Measurements from ENCODE around the gene WDR54. TPM values are rescaled to one million over a fixed set of nuclear protein-coding genes. Genes with fewer than 3 reads are reported as not detected.
A peak's percentile ranks its signal among the peaks of the same experiment; 100 is the strongest.

Gene WDR54
- total and polyA plus RNA-seq, 4 donors = 1.7 to 4.2 (median 3.1) TPM

DNA sequence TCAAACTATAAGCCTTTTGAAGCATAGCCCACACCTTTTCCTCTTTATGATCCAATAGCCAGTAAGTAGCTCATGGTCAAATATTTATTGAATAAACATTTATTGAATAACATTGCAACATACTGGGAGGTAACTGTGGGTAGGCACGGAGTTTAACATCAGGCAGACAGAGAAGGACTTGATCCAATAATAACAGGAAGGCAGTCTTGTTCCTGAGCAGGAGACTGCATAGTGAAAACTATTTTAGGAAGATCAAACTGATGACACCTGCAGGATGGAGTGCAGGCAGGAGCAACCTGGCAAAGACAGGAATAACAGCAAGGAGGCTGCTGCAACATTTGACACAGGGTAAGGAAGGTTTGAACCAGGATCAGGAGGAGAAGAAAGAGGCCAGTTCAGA lies 38.3 kb upstream of the WDR54 start:
- DNase-seq (ENCODE audit: low spot score) = no peak
- H3K4me1 ChIP-seq (ENCODE audit: control insufficient read depth in 4 of 4, insufficient read depth in 4 of 4, low read length in 3 of 4) = peaks cover 7 to 24% (median 10%) of the 10 kb centered on the region in 4 donors
- WGBS = 9% methylated on average over 1 of the region's 1 CpG

More for the DNA sequence above, 38.3 kb upstream of the WDR54 start:
- no peak overlapping the region for H3K4me3 ChIP-seq (ENCODE audit: low read depth in 1 of 3, low read length in 3 of 3)
- no peaks in the 10 kb centered on the region for H3K36me3 ChIP-seq (ENCODE audit: control insufficient read depth in 4 of 4, insufficient read depth in 3 of 4, low read depth in 1 of 4, low read length in 3 of 4)
- H3K9ac ChIP-seq (ENCODE audit: low read depth in 1 of 2, low read length in 2 of 2) = no peak overlapping the region
- H3K27ac ChIP-seq (ENCODE audit: low read depth in 1 of 2, low read length in 2 of 2) = peak overlapping the region; percentile 61 to 83
- no peaks in the 10 kb centered on the region for H3K27me3 ChIP-seq (ENCODE audit: control insufficient read depth in 4 of 4, insufficient read depth in 4 of 4, low read length in 3 of 4)
- H3K9me3 ChIP-seq (ENCODE audit: control insufficient read depth in 4 of 4, low read length in 3 of 4) = no peaks in the 10 kb centered on the region
- TF ChIP-seq NR2F2 (IDR thresholded peaks at IDR 0.05) (no peak), EGR1 (IDR thresholded peaks at IDR 0.05; ENCODE audit: low read depth in 2 of 2) (peak in 1 of 2 donors; percentile 18), YY1 (IDR thresholded peaks at IDR 0.05) (peak; percentile 77), HNF4A (conservative IDR thresholded peaks at IDR 0.05) (peak; percentile 61 to 77), RXRA (IDR thresholded peaks at IDR 0.05) (peak; percentile 82 to 92), SP1 (IDR thresholded peaks at IDR 0.05) (peak; percentile 88), FOXA2 (IDR thresholded peaks at IDR 0.05) (peak; percentile 64), GABPA (IDR thresholded peaks at IDR 0.05 in 1 of 2, conservative IDR thresholded peaks at IDR 0.05 in 1 of 2) (peak in 1 of 2 donors; percentile 78), RAD21 (IDR thresholded peaks at IDR 0.05) (peak; percentile 39 to 56), FOXA1 (IDR thresholded peaks at IDR 0.05) (peak; percentile 69), TAF1 (conservative IDR thresholded peaks at IDR 0.05) (peak; percentile 39), JUND (IDR thresholded peaks at IDR 0.05) (peak in 1 of 2 donors; percentile 61), HNF4G (IDR thresholded peaks at IDR 0.05) (no peak)
- TF ChIP-seq, protein P1, sequence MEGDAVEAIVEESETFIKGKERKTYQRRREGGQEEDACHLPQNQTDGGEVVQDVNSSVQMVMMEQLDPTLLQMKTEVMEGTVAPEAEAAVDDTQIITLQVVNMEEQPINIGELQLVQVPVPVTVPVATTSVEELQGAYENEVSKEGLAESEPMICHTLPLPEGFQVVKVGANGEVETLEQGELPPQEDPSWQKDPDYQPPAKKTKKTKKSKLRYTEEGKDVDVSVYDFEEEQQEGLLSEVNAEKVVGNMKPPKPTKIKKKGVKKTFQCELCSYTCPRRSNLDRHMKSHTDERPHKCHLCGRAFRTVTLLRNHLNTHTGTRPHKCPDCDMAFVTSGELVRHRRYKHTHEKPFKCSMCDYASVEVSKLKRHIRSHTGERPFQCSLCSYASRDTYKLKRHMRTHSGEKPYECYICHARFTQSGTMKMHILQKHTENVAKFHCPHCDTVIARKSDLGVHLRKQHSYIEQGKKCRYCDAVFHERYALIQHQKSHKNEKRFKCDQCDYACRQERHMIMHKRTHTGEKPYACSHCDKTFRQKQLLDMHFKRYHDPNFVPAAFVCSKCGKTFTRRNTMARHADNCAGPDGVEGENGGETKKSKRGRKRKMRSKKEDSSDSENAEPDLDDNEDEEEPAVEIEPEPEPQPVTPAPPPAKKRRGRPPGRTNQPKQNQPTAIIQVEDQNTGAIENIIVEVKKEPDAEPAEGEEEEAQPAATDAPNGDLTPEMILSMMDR (IDR thresholded peaks at IDR 0.05; ENCODE audit: low read depth, low read length, missing input control) = no peak
- TF ChIP-seq, protein P2, sequence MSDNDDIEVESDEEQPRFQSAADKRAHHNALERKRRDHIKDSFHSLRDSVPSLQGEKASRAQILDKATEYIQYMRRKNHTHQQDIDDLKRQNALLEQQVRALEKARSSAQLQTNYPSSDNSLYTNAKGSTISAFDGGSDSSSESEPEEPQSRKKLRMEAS (IDR thresholded peaks at IDR 0.05) = peak; percentile 84
- TF ChIP-seq, protein P3, sequence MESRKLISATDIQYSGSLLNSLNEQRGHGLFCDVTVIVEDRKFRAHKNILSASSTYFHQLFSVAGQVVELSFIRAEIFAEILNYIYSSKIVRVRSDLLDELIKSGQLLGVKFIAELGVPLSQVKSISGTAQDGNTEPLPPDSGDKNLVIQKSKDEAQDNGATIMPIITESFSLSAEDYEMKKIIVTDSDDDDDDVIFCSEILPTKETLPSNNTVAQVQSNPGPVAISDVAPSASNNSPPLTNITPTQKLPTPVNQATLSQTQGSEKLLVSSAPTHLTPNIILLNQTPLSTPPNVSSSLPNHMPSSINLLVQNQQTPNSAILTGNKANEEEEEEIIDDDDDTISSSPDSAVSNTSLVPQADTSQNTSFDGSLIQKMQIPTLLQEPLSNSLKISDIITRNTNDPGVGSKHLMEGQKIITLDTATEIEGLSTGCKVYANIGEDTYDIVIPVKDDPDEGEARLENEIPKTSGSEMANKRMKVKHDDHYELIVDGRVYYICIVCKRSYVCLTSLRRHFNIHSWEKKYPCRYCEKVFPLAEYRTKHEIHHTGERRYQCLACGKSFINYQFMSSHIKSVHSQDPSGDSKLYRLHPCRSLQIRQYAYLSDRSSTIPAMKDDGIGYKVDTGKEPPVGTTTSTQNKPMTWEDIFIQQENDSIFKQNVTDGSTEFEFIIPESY (IDR thresholded peaks at IDR 0.05) = no peak
- TF ChIP-seq, protein P4, sequence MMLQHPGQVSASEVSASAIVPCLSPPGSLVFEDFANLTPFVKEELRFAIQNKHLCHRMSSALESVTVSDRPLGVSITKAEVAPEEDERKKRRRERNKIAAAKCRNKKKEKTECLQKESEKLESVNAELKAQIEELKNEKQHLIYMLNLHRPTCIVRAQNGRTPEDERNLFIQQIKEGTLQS (IDR thresholded peaks at IDR 0.05) = peak; percentile 43
- TF ChIP-seq, protein P5, sequence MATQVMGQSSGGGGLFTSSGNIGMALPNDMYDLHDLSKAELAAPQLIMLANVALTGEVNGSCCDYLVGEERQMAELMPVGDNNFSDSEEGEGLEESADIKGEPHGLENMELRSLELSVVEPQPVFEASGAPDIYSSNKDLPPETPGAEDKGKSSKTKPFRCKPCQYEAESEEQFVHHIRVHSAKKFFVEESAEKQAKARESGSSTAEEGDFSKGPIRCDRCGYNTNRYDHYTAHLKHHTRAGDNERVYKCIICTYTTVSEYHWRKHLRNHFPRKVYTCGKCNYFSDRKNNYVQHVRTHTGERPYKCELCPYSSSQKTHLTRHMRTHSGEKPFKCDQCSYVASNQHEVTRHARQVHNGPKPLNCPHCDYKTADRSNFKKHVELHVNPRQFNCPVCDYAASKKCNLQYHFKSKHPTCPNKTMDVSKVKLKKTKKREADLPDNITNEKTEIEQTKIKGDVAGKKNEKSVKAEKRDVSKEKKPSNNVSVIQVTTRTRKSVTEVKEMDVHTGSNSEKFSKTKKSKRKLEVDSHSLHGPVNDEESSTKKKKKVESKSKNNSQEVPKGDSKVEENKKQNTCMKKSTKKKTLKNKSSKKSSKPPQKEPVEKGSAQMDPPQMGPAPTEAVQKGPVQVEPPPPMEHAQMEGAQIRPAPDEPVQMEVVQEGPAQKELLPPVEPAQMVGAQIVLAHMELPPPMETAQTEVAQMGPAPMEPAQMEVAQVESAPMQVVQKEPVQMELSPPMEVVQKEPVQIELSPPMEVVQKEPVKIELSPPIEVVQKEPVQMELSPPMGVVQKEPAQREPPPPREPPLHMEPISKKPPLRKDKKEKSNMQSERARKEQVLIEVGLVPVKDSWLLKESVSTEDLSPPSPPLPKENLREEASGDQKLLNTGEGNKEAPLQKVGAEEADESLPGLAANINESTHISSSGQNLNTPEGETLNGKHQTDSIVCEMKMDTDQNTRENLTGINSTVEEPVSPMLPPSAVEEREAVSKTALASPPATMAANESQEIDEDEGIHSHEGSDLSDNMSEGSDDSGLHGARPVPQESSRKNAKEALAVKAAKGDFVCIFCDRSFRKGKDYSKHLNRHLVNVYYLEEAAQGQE (IDR thresholded peaks at IDR 0.05) = peak; percentile 46

Measured in liver (tissue), 9 donors.